HG03064 (cell line): ENCODE measurements around the gene ARHGEF4.

Experiments used
- ATAC-seq: cut with Tn5 transposase; IDR thresholded peaks from one replicate; pipeline ENCODE4 v1.9.1; 2021; ENCODE audit warnings: low read depth; ENCODE audit not compliant: unreplicated experiment

ARHGEF4 gene

GRCh38 chr2:131044075-131044756, 207.5 kb downstream of the ARHGEF4 start:
- ATAC-seq = no peak

- ATAC-seq = no peak
Measured at GRCh38 chr2:131044757-131045150, 208.0 kb downstream of the ARHGEF4 start.

- ATAC-seq = no peak
Measured at GRCh38 chr2:131045286-131046027, 208.7 kb downstream of the ARHGEF4 start.

- ATAC-seq = no peak
Measured at GRCh38 chr2:131046028-131046917, 209.6 kb downstream of the ARHGEF4 start.

GRCh38 chr2:131046918-131047652, 210.4 kb downstream of the ARHGEF4 start:
- ATAC-seq = no peak

- ATAC-seq = no peak
Measured at GRCh38 chr2:131047920-131048560, 211.3 kb downstream of the ARHGEF4 start.

- no peak for ATAC-seq
Measured at GRCh38 chr2:131048641-131049040, 211.9 kb downstream of the ARHGEF4 start.

- ATAC-seq = no peak
Measured at GRCh38 chr2:131049150-131049718, 212.5 kb downstream of the ARHGEF4 start.

- ATAC-seq = no peak
Measured at GRCh38 chr2:131050896-131051295, 214.2 kb downstream of the ARHGEF4 start.

GRCh38 chr2:131052741-131053263, 216.1 kb downstream of the ARHGEF4 start:
- no peak for ATAC-seq

- ATAC-seq = no peak
Measured at GRCh38 chr2:131054488-131054887, 217.8 kb downstream of the ARHGEF4 start.

- ATAC-seq = no peak
Measured at GRCh38 chr2:131055169-131056065, 218.7 kb downstream of the ARHGEF4 start.

GRCh38 chr2:131056204-131056931, 219.7 kb downstream of the ARHGEF4 start:
- no peak for ATAC-seq

GRCh38 chr2:131056932-131057287, 220.2 kb downstream of the ARHGEF4 start:
- no peak for ATAC-seq

- ATAC-seq = no peak
Measured at GRCh38 chr2:131058214-131058843, 221.6 kb downstream of the ARHGEF4 start.

GRCh38 chr2:131058920-131059319, 222.2 kb downstream of the ARHGEF4 start:
- ATAC-seq = no peak

- no peak for ATAC-seq
Measured at GRCh38 chr2:131063501-131064283, 227.0 kb downstream of the ARHGEF4 start.
